MM.1S (cell line): ENCODE results near the gene ZCCHC7.

Source experiments
- EZH2 ChIP-seq: fragments of 300-600 bp; sonication (generic); optimal IDR thresholded peaks from 2 replicates; pipeline ENCODE3; 2017; ENCODE audit warnings: low read depth, mild to moderate bottlenecking, antibody characterized with exemption, low read length, mixed read lengths
- TF ChIP-seq, protein P1 (sequence below): fragments of 300-600 bp; sonication (generic); IDR thresholded peaks from 2 replicates; pipeline ENCODE4 v1.5.1; 2016; ENCODE audit warnings: antibody characterized with exemption, low read length, mixed read lengths

GRCh38 chr9:37377688-37378612, 257.6 kb downstream of the ZCCHC7 start:
- TF ChIP-seq, protein P1, sequence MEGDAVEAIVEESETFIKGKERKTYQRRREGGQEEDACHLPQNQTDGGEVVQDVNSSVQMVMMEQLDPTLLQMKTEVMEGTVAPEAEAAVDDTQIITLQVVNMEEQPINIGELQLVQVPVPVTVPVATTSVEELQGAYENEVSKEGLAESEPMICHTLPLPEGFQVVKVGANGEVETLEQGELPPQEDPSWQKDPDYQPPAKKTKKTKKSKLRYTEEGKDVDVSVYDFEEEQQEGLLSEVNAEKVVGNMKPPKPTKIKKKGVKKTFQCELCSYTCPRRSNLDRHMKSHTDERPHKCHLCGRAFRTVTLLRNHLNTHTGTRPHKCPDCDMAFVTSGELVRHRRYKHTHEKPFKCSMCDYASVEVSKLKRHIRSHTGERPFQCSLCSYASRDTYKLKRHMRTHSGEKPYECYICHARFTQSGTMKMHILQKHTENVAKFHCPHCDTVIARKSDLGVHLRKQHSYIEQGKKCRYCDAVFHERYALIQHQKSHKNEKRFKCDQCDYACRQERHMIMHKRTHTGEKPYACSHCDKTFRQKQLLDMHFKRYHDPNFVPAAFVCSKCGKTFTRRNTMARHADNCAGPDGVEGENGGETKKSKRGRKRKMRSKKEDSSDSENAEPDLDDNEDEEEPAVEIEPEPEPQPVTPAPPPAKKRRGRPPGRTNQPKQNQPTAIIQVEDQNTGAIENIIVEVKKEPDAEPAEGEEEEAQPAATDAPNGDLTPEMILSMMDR: no peak
- no peak for TF ChIP-seq EZH2
